Left renal pelvis (tissue), 4 donors: ENCODE measurements around the gene NPIPB8. TPM values are rescaled to one million over a fixed set of nuclear protein-coding genes. Genes with fewer than 3 reads are reported as not detected.
"Not testable (repeated sequence)": the region's sequence is repeated elsewhere in the genome, so short reads cannot be mapped to it uniquely, and the experiment has no call there.

ENCODE experiments used
- DNase-seq, 4 donors: peaks; one replicate each; pipeline ENCODE4 v3.0.0-alpha.2; 2013; ENCODE audit warnings: low read depth in 4 of 4, low spot score in 3 of 4
- polyA plus RNA-seq, 4 donors: library from polyadenylated mRNA; unstranded; fragments of 120-200 nt; gene quantifications; one replicate each; pipeline ENCODE4 v1.2.1, GENCODE V29; 2013; ENCODE audit not compliant: insufficient read length in 4 of 4

Gene NPIPB8
- polyA plus RNA-seq = 1 to 10 TPM in 1 of 4 donors, under 1 TPM in 1, not detected in 2; 0.40 to 2.6 TPM

GRCh38 chr16:28637765-28638164 lies at the start of gene NPIPB8:
TSS of gene NPIPB8 (plus strand) at chr16:28638065. CDS start at chr16:28638361, 296 bp downstream.
- not testable (repeated sequence) for DNase-seq

GRCh38 chr16:28589069-28589468 lies 48.8 kb upstream of the NPIPB8 start:
- no peak for DNase-seq

- DNase-seq = no peak
These were observed 47.9 kb upstream of the NPIPB8 start for GRCh38 chr16:28589930-28590329.

GRCh38 chr16:28590384-28591340 lies 47.2 kb upstream of the NPIPB8 start:
- no peak for DNase-seq

GRCh38 chr16:28591355-28591754 lies 46.5 kb upstream of the NPIPB8 start:
- no peak for DNase-seq

- DNase-seq = no peak
These were observed 45.4 kb upstream of the NPIPB8 start for GRCh38 chr16:28592511-28592910.

- no peak for DNase-seq
These were observed 44.8 kb upstream of the NPIPB8 start for GRCh38 chr16:28592979-28593553.

GRCh38 chr16:28595451-28595850 lies 42.4 kb upstream of the NPIPB8 start:
- DNase-seq = not testable (repeated sequence)

- DNase-seq = no peak
These were observed 41.7 kb upstream of the NPIPB8 start for GRCh38 chr16:28596115-28596630.

GRCh38 chr16:28596840-28597691 lies 40.8 kb upstream of the NPIPB8 start, which contains the start of gene SULT1A2:
TSS of gene SULT1A2 (minus strand) at chr16:28597050. CDS start at chr16:28595930, 1,120 bp downstream.
- peak in 1 of 4 donors; percentile 39 for DNase-seq

GRCh38 chr16:28597692-28598261 lies 40.1 kb upstream of the NPIPB8 start:
- no peak for DNase-seq

- not testable (repeated sequence) for DNase-seq
These were observed 38.2 kb upstream of the NPIPB8 start for GRCh38 chr16:28599377-28600285.

GRCh38 chr16:28600965-28601364 lies 36.9 kb upstream of the NPIPB8 start:
- not testable (repeated sequence) for DNase-seq

- not testable (repeated sequence) for DNase-seq
These were observed 36.3 kb upstream of the NPIPB8 start for GRCh38 chr16:28601589-28601988.

GRCh38 chr16:28602062-28602461 lies 35.8 kb upstream of the NPIPB8 start:
- DNase-seq = not testable (repeated sequence)

GRCh38 chr16:28602529-28602928 lies 35.3 kb upstream of the NPIPB8 start:
- DNase-seq = no peak

- no peak for DNase-seq
These were observed 34.3 kb upstream of the NPIPB8 start for GRCh38 chr16:28603381-28604185.

GRCh38 chr16:28604186-28604565 lies 33.7 kb upstream of the NPIPB8 start:
- DNase-seq = no peak
